Measurements from ENCODE around the gene KMT2E. TPM values are rescaled to one million over a fixed set of nuclear protein-coding genes. Genes with fewer than 3 reads are reported as not detected.
A peak's percentile ranks its signal among the peaks of the same experiment; 100 is the strongest.

The KMT2E gene
- total RNA-seq, 6 experiments from 2014 or later = 39.7 to 53.4 (median 50.1) TPM

DNA sequence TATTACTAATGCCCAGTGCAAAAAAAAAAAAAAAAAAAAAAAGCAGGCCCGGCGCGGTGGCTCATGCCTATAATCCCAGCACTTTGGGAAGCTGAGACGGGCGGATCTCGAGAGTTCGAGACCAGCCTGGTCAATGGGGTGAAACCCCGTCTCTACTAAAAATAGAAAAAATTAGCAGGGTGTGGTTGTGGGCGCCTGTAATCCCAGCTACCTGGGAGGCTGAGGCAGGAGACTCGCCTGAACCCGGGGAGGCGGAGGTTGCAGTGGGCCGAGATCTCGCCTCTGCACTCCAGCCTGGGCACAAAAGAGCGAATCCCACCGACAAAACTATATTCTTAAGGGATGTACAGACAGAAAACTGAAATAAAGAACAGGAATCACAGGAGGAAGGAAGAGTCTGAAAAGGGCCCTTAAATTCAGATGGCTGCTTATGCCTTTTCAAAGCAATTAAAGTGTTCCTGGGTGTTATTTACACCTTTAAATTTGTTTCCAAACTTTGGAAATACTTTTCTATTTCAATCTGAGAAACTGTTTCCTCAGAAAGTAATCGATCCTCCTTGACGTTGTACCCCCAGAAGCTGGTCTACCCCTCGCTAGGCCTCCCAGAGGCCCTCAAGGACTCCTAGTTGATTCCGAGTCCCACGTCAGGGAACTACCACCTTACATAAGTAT lies 2.0 kb upstream of the KMT2E start:
- no peak for DNase-seq
- TF ChIP-seq, protein P1, sequence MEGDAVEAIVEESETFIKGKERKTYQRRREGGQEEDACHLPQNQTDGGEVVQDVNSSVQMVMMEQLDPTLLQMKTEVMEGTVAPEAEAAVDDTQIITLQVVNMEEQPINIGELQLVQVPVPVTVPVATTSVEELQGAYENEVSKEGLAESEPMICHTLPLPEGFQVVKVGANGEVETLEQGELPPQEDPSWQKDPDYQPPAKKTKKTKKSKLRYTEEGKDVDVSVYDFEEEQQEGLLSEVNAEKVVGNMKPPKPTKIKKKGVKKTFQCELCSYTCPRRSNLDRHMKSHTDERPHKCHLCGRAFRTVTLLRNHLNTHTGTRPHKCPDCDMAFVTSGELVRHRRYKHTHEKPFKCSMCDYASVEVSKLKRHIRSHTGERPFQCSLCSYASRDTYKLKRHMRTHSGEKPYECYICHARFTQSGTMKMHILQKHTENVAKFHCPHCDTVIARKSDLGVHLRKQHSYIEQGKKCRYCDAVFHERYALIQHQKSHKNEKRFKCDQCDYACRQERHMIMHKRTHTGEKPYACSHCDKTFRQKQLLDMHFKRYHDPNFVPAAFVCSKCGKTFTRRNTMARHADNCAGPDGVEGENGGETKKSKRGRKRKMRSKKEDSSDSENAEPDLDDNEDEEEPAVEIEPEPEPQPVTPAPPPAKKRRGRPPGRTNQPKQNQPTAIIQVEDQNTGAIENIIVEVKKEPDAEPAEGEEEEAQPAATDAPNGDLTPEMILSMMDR (IDR thresholded peaks at IDR 0.05) = no peak
- Mint-ChIP-seq H3K9me3 (peaks cover 8% of the 10 kb centered on the region), H3K27ac (peak overlapping the region; percentile 100), H3K36me3 (ENCODE audit: low read depth) (peaks cover 55% of the 10 kb centered on the region), H3K27me3 (ENCODE audit: insufficient read depth) (peaks cover 17% of the 10 kb centered on the region), H3K4me3 (peak overlapping the region; percentile 100), H3K4me1 (ENCODE audit: low read depth) (peaks cover 48% of the 10 kb centered on the region)

DNA sequence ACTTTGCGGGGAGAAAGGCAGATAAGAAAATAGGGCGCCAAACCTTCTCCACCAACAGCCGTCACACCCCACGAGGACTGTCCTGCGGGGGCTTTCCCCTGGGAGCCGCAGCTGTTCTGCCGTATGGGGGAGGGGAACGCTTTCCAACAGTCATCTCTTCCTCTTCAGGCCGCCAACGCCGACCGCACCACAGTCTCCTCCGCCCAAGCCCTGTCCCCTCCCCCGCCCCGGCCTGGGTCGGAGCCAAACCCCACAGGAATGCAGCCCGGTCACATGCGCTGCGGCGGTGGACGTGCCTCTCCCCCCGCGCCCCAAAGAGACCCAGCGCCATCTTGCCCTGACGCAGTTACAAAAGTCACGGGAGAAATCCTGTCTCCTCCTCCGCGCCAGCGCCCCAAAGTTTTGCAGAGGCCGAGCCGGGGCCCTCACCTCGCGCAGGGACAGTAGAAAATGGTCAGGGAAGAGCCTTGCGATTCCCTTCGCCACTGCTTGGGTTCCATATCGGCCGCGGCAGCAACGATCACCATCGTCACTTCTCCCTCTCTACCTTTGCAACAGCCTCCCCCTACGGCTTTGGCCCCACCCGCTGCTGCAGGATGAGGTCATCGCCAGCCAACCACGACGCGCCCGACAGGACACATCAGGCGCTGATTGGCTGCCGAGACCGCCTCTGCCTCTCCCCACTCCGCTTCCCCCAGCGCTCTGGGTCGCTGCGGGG lies 1.3 kb upstream of the KMT2E start:
- peak overlapping the region; percentile 100 for H3K27ac Mint-ChIP-seq
- peak; percentile 97 for DNase-seq
- TF ChIP-seq, protein P1 (IDR thresholded peaks at IDR 0.05) = no peak
- peaks cover 55% of the 10 kb centered on the region for H3K36me3 Mint-ChIP-seq (ENCODE audit: low read depth)
- peaks cover 51% of the 10 kb centered on the region for H3K4me1 Mint-ChIP-seq (ENCODE audit: low read depth)
- H3K27me3 Mint-ChIP-seq (ENCODE audit: insufficient read depth) = peaks cover 17% of the 10 kb centered on the region
- peaks cover 8% of the 10 kb centered on the region for H3K9me3 Mint-ChIP-seq
- peak overlapping the region; percentile 100 for H3K4me3 Mint-ChIP-seq

DNA sequence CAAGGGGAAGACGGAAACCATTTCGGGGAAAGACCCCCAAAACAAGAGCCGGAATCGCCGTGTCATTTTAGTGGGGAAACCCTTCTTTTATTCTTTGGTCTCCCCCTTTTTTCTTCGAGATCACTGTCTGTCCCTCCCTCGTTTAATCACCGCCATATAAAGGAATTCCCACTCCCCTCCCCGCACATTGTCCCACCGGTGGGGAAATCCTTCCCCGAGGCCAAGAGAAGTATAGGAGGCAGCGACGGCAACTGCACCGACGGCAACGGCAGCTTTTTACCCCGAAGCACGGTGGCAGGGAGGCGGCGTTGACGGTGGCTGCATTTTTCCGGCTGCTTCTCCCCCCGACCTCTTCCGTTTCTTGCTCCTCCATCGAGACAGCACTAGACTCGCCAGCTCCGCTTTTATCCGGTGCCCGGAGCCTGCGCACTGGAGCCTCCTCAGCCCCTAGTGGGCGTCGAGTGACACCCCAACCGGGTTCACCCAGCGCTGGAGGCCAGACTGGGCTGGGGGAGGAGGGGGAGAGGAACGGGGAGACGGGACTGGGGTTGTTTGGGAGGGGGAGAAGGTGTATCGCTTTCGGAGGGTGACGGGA lies 687 bp upstream of the KMT2E start:
- Mint-ChIP-seq H3K27ac (peak overlapping the region; percentile 100), H3K4me1 (ENCODE audit: low read depth) (peaks cover 48% of the 10 kb centered on the region), H3K4me3 (peak overlapping the region; percentile 100), H3K9me3 (peaks cover 8% of the 10 kb centered on the region), H3K36me3 (ENCODE audit: low read depth) (peaks cover 50% of the 10 kb centered on the region), H3K27me3 (ENCODE audit: insufficient read depth) (peaks cover 17% of the 10 kb centered on the region)
- TF ChIP-seq, protein P1 (IDR thresholded peaks at IDR 0.05) = peak; percentile 75
- peak; percentile 95 for DNase-seq

DNA sequence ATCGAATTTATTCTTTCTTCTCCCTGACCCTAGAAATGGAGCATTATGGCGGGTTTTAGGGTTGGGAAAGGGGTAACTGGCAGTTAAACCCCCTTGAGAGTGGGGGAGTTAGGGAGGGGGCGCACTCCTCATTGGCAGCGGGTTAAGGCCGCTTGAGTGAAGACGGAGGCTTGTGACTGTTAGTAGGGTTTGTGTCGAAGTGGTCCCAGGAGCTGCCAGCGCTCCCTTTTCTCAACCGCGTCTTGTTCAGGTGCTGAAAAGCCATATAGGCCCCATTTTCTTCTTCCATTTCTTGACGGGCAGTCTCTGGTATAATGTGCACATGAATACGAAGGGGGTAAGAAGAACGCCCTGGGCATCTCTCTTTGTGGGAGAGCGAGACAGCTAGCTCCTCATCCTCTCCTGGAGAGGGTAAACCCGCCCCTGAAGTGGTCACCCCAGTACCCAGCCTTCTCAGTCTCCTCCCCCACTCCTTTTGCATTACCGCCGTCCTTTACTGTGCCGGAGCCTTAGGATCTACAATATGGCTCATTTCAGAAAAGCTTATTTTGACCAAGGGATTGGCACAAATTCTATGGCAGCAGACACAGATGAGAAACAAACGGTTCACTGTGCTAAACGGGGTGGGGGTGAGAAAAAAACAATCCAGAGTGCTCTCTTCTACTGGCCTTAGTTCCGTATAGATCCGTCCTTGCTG lies 836 bp downstream of the KMT2E start:
- Mint-ChIP-seq H3K27ac (peak overlapping the region; percentile 100), H3K9me3 (peaks cover 8% of the 10 kb centered on the region), H3K27me3 (ENCODE audit: insufficient read depth) (peaks cover 17% of the 10 kb centered on the region), H3K36me3 (ENCODE audit: low read depth) (peaks cover 48% of the 10 kb centered on the region), H3K4me1 (ENCODE audit: low read depth) (peaks cover 49% of the 10 kb centered on the region), H3K4me3 (peak overlapping the region; percentile 100)
- DNase-seq = no peak
- TF ChIP-seq, protein P1 (IDR thresholded peaks at IDR 0.05) = no peak

DNA sequence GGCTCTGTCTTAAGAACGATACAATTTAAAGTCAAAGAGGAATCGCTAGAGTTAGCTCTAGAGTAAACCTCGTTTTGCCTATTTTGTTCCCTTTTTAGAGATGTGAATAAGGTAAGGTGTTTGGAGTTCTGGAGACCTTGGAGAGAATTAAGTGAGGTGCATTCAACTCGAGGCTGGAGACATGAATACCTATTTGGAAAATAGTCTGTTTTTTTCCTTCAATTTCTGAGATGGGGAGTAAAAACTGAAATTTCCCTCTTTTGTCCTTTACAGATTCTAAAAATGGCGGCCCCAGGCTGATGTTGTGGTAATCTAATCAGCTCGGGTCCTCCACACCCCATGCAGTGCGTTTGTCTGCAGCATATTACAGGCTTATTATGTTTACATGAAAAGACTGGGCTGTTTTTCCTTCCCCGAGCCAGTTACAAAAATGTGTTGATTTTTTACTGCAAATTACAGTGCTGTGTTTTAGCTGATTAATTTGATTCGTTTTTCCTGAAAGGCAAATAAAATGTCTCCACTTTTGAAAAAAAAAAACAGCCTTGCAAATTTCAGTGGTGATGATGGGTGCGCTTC lies 1.5 kb downstream of the KMT2E start:
- peaks cover 8% of the 10 kb centered on the region for H3K9me3 Mint-ChIP-seq
- peaks cover 46% of the 10 kb centered on the region for H3K4me1 Mint-ChIP-seq (ENCODE audit: low read depth)
- peaks cover 17% of the 10 kb centered on the region for H3K27me3 Mint-ChIP-seq (ENCODE audit: insufficient read depth)
- TF ChIP-seq, protein P1 (IDR thresholded peaks at IDR 0.05) = no peak
- peaks cover 42% of the 10 kb centered on the region for H3K36me3 Mint-ChIP-seq (ENCODE audit: low read depth)
- H3K27ac Mint-ChIP-seq = peak overlapping the region; percentile 100
- peak overlapping the region; percentile 100 for H3K4me3 Mint-ChIP-seq
- no peak for DNase-seq
